Neutrophil (primary cell): Measurements from ENCODE around the gene GDAP1L1.
"Not testable (repeated sequence)": the region's sequence is repeated elsewhere in the genome, so short reads cannot be mapped to it uniquely, and the experiment has no call there.

Experiments used
- H3K27ac ChIP-seq: fragments of 200-600 bp; sonication (generic); 2 replicates; pipeline ENCODE4 v1.5.1; 2016; ENCODE audit warnings: mild to moderate bottlenecking, moderate library complexity
- H3K27me3 ChIP-seq: fragments of 200-600 bp; sonication (generic); 2 replicates; pipeline ENCODE4 v1.6.0; 2016; ENCODE audit warnings: mild to moderate bottlenecking
- H3K36me3 ChIP-seq: fragments of 200-600 bp; sonication (generic); 2 replicates; pipeline ENCODE4 v1.5.1; 2017
- H3K4me1 ChIP-seq, 2 experiments: fragments of 200-600 bp in 1 of 2; sonication (generic) in 1 of 2; 1 replicate in 1 of 2; 2 replicates in 1 of 2; pipeline versions ENCODE4 v1.5.1 to v1.6.1; 2013 to 2016; ENCODE audit warnings: low read depth in 1 of 2, low read length in 1 of 2, mild to moderate bottlenecking in 1 of 2, moderate library complexity in 1 of 2; ENCODE audit not compliant: control insufficient read depth in 1 of 2, insufficient read depth in 1 of 2
- H3K4me3 ChIP-seq, 2 experiments: fragments of 200-600 bp in 1 of 2; sonication (generic) in 1 of 2; 1 replicate in 1 of 2; 2 replicates in 1 of 2; pipeline ENCODE4 v1.5.1; 2013 to 2016; ENCODE audit warnings: low read depth in 1 of 2, low read length in 1 of 2, mild to moderate bottlenecking in 1 of 2, moderate library complexity in 1 of 2
- H3K9me3 ChIP-seq: fragments of 200-600 bp; sonication (generic); 2 replicates; pipeline ENCODE4 v1.5.1; 2016
- TF ChIP-seq, protein P1 (sequence below): fragments of 200-600 bp; sonication (generic); IDR thresholded peaks from 2 replicates; pipeline ENCODE4 v1.5.1; 2016; ENCODE audit warnings: antibody characterized with exemption

The GDAP1L1 gene

DNA sequence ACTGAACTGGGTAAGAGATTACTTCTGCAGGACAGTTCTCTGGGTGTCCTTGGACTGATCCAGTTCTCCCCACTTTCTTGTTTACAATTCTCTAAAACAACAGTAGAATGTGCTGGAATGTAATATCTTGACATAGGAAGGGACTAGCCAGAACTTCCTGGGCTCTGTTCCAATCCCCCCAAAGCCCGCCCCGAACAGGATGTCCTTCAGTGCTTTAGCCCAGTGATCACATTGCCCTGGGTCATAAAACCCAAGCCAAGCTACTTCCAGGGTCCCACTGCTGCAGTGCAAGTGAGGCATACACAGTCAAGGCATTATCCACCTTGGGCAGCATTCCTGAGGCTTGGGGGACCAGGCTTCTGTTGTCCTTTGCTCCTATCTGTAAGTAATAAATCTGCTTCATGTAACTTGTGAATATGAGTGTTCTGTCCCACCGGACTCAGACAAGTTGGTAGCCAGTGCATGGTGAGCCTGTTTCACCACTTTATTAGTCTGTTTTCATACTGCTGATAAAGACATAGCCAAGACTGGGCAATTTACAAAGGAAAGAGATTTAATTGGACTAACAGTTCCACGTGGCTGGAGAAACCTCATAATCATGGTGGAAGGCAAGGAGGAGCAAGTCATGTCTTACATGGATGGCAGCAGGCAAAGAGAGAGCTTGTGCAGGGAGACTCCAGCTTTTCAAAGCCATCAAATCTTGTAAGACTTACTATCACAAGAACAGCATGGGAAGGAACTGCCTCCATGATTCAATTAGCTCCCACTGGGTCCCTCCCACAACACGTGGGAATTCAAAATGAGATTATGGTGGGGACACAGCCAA, 40.4 kb downstream of the GDAP1L1 start:
- Histone ChIP-seq H3K36me3 (no peaks in the 10 kb centered on the region), H3K27me3 (no peaks in the 10 kb centered on the region), H3K4me1 (no peaks in the 10 kb centered on the region), H3K9me3 (no peaks in the 10 kb centered on the region), H3K27ac (no peak overlapping the region), H3K4me3 (no peak overlapping the region)
- TF ChIP-seq, protein P1, sequence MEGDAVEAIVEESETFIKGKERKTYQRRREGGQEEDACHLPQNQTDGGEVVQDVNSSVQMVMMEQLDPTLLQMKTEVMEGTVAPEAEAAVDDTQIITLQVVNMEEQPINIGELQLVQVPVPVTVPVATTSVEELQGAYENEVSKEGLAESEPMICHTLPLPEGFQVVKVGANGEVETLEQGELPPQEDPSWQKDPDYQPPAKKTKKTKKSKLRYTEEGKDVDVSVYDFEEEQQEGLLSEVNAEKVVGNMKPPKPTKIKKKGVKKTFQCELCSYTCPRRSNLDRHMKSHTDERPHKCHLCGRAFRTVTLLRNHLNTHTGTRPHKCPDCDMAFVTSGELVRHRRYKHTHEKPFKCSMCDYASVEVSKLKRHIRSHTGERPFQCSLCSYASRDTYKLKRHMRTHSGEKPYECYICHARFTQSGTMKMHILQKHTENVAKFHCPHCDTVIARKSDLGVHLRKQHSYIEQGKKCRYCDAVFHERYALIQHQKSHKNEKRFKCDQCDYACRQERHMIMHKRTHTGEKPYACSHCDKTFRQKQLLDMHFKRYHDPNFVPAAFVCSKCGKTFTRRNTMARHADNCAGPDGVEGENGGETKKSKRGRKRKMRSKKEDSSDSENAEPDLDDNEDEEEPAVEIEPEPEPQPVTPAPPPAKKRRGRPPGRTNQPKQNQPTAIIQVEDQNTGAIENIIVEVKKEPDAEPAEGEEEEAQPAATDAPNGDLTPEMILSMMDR = no peak

DNA sequence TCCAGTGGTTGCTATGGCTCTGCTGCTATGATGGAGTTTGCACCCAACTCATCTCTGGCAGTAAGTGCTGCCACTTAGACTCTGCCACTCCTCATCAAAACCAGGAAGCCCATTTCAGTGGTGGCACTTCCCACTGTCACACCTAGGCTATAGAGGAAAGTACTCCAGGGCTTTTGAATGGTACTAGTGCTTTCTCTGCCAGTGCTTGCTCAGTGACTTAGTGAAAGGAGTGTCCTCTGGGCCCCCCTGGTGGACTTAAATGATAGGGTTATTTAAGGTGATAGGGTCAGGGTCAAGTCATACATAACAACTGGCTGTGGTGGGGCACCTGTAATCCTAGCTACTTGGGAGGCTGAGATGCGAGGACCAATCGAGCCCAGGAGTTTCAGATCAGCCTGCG, 41.1 kb downstream of the GDAP1L1 start:
- Histone ChIP-seq H3K27ac (no peak overlapping the region), H3K4me3 (no peak overlapping the region), H3K27me3 (no peaks in the 10 kb centered on the region), H3K4me1 (no peaks in the 10 kb centered on the region), H3K36me3 (no peaks in the 10 kb centered on the region), H3K9me3 (no peaks in the 10 kb centered on the region)
- TF ChIP-seq, protein P1 = no peak

DNA sequence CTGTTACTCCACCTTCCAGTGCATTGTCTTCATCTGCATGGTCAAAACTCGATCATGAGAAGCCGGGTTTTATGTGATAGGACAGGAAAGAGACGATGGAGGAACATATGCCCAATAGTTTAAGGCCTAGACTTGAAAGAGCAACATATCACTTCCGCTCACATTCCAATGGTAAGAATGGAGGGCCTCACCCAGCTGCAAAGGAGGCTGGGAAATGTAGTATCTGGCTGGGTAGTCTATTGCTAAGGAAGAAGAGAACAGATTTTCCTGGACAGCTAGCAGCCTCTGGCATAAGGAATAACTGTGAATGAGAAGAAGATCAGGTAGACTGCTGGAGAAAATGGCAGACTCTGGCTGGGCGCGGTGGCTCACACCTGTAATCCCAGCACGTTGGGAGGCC, 44.6 kb downstream of the GDAP1L1 start:
- H3K27ac ChIP-seq = no peak overlapping the region

DNA sequence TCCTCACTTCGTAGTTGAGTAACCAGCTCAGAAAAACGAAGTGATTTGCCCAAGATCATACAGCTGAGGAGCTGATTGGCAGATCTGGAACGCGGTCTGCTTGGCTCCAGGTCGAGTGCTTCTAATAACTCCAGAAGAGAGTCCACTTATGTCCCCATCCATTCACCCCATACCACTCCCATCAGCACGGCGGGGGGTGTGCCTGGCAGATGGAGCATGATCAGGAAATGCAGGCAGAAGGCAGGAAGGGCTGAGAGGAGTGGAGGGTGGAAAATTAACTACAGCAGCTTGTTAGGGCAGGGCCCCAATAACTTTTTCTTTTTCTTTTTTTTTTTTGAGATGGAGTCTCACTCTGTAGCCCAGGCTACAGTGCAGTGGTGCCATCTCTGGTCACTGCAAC, 48.9 kb downstream of the GDAP1L1 start:
- no peaks in the 10 kb centered on the region for H3K4me1 ChIP-seq
- no peaks in the 10 kb centered on the region for H3K9me3 ChIP-seq
- H3K27ac ChIP-seq = no peak overlapping the region
- no peak overlapping the region for H3K4me3 ChIP-seq
- H3K27me3 ChIP-seq = no peaks in the 10 kb centered on the region
- H3K36me3 ChIP-seq = no peaks in the 10 kb centered on the region
- TF ChIP-seq, protein P1 = no peak

More for the DNA sequence above, 44.6 kb downstream of the GDAP1L1 start:
- TF ChIP-seq, protein P1 = no peak
- no peaks in the 10 kb centered on the region for H3K4me1 ChIP-seq
- H3K36me3 ChIP-seq = no peaks in the 10 kb centered on the region
- no peaks in the 10 kb centered on the region for H3K27me3 ChIP-seq
- no peak overlapping the region for H3K4me3 ChIP-seq
- no peaks in the 10 kb centered on the region for H3K9me3 ChIP-seq

DNA sequence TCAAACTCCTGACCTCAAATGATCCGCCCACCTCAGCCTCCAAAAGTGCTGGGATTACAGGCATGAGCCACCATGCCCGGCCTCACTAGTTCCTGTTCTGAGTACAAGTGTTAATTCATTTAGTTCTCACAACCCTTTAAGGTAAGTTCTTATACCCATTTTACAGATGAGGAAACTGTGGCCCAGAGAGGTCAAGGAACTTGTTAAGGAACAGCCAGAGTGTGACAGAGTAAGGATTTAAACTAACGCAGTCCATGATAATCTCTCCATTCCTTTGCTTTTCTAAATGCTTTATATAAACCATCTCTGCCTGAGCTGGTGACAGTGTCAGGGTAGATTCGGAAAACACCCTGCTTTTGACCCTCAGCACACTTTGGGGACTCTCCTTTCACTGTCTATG, 50.6 kb downstream of the GDAP1L1 start:
- no peak overlapping the region for H3K27ac ChIP-seq
- H3K9me3 ChIP-seq = no peaks in the 10 kb centered on the region
- H3K36me3 ChIP-seq = no peaks in the 10 kb centered on the region
- H3K4me1 ChIP-seq = no peaks in the 10 kb centered on the region
- no peaks in the 10 kb centered on the region for H3K27me3 ChIP-seq
- no peak overlapping the region for H3K4me3 ChIP-seq
- TF ChIP-seq, protein P1 = no peak

DNA sequence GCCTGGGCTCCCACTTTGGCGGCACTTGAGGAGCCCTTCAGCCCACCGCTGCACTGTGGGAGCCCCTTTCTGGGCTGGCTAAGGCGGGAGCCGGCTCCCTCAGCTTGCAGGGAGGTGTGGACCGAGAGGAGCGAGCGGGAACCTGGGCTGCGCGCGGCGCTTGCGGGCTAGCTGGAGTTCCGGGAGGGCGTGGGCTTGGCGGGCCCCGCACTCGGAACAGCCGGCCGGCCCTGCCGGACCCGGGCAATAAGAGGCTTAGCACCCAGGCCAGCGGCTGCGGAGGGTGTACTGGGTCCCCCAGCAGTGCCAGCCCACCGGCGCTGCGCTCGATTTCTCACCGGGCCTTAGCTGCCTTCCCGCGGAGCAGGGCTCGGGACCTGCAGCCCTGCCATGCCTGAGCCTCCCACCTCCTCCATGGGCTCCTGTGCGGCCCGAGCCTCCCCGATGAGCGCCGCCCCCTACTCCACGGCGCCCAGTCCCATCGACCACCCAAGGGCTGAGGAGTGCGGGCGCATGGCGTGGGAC, 52.0 kb downstream of the GDAP1L1 start:
- H3K4me1 ChIP-seq, H3K36me3 ChIP-seq, H3K27me3 ChIP-seq, H3K4me3 ChIP-seq, H3K27ac ChIP-seq, H3K9me3 ChIP-seq: not testable (repeated sequence)
